HL-60/S4 (cell line): ENCODE measurements around the gene PDE4D.
"Not testable (repeated sequence)": the region's sequence is repeated elsewhere in the genome, so short reads cannot be mapped to it uniquely, and the experiment has no call there.

ENCODE experiments used
- in situ Hi-C: fragments of 300-500 bp; cut with MboI; formaldehyde crosslinking; loops from 2 replicates; pipeline ENCODE4 v1.14.3; 2022; ENCODE audit warnings: low sequenced_read_pairs

The PDE4D gene

DNA sequence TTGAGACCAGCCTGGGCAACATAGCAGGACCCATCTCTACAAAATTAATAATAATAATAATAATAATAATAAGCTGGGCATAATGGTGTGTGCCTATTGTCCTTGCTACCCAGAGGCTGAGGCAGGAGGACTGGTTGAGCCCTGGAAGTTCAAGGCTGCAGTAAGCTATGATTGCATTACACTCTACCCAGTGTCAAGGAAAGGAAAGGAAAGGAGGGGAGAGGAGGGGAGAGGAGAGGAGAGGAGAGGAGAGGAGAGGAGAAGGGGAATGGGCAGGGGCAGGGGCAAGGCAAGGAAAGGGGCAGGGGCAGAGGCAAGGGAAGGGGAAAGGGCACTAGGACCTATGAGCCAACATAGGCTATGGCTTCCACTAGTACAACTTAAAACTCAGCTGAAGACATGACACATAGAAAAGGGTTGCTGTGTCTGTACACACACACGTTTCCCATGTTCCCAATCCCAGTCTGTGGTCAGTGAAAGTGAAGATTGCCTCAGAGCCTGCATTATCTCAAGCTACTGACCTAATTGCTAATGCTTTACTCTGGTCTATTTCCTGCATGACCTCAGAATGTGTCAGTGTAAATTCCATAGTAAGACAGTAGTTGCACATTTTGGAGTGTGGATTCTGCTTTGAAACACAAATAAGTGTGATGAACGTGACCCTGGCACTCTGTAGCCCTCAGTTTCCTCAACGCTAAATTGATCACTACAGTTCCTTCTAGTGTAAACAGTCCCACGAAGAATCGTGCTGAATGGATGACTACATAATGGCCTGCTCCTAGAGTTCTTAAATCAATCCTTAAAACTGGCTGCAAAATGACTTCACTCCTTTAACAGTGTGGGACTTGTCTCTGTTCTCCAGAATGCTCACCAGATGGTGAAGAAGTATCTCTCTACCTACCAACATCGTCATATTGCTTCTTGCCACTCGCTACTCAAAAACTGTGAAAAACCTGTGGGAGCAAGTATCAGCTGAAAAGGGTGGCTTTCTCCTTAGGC is 813.6 kb downstream of the PDE4D start:
- in situ Hi-C loops, result no loop called here

GRCh38 chr5:59071755-59072549 is 821.6 kb downstream of the PDE4D start:
- in situ Hi-C loops, result no loop called here

DNA sequence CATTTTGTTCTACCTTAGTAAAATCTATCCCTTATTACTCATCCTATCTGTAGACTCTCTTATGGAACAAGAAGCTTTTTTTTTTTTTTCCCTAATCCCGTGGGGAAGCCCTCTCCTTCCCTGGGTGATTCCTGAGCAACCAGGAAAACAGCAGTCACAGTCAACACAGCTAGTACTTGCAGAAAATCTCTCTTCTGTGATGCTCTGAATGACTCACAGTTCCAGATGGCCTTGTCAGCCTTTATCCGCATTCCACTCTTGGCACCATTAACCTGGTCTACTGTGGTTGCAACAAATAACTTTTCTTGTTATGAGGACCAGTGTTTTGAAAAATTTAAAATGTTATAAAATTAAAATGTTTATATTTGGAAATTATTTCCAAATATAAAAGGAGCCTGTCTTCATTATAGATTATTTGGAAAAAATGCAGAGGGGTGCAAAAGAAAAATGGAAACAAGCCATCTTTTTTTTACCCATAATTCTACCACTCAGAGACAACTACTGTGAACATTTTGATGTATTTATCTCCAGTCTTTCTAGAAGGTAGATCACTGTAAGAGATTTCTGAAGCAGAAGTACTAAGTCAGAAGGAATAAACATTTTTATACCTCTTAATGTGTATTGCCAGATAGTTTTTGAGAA is 824.0 kb downstream of the PDE4D start:
- in situ Hi-C loops, result no loop called here

DNA sequence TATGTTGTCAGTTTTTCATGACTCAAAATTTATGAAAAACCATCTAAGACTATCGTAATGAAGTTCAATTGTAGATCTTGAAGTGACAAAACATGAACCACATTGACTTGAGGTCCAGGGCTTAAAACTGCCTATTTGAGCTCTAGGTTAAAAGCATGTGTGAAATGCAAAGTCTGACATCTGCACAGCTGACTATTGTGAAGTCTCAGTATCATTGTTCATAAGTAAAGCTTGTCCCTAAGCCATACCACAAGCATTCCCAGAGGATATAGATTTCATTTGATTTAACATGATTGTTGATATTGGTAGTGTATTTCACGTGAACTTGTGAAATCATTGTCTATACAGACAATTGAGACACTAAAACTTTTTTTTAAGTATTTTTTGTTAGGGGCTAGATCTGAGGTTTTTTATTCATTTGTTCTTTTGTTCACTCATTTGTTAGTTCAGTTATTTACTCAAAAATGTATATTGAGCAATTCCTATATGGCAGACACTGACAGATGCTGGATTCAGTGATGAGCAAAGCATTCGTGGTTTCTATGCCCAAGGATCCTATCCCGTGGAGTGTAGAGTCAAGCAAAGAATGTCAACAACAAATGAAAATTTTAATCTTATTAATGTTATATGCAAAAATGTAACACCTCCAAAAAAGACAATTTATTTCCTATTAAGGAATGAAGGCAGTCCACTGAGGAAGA is 825.4 kb downstream of the PDE4D start:
- in situ Hi-C loops, result no loop called here

- in situ Hi-C loops, result no loop called here
These were observed 827.0 kb downstream of the PDE4D start for GRCh38 chr5:59066367-59067163.

DNA sequence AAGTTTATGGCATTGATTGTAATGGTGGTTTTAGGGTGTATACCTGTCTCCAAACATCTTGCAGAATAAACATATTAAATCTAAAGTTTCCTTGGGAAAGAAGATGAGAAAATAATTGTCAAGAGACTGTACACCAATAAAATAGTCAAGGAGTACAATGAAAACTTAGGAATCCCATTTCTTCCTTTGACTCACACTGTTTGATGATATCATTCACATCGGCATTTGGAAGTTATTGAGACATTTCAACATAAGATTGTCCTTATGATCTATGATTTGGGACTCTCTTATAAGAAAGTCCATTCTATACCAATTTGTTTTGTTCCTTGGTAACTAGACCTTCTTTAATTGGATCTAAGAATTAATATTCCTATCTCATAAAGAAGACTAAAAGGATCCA is 828.0 kb downstream of the PDE4D start:
- in situ Hi-C loops, result no loop called here

- in situ Hi-C loops, result no loop called here
These were observed 829.2 kb downstream of the PDE4D start for GRCh38 chr5:59064293-59064692.

GRCh38 chr5:59062986-59063683 is 830.4 kb downstream of the PDE4D start:
- in situ Hi-C loops, result no loop called here

- in situ Hi-C loops, result no loop called here
These were observed 832.1 kb downstream of the PDE4D start for GRCh38 chr5:59061377-59061776.

DNA sequence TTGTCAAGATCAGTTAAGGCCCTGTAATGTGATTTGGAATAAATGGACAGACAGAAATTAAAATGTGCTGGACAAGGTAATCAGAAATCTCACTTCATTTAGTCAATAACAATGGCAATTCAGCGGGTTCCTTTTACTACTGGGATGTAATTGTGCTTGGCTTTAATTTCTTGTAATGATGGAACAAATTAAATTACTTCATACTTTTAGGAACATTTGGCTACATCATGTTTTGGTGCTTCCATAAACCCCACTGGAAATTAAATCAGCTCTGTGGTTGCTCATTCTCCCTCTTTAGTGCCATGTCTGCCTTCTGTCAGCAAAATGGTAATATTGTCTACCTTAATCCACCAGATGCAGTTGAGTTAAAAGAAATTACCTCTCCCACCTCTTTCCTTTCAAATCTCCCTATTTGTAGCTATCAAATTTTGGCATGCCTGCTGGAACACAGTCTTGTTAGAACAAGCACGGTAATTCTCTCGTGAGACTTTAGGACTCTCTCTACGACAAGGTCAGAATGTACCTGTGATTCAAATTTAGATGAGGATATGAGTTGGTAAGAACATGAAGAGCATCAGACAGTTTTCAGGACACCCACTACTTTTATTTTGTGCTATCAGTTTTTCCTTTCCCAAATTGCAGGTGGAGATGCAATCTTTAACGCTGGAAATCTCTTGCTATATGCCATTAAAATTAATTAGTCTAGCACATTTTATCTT is 834.4 kb downstream of the PDE4D start:
- in situ Hi-C loops, result no loop called here

- in situ Hi-C loops, result no loop called here
These were observed 835.3 kb downstream of the PDE4D start for GRCh38 chr5:59058237-59058636.

DNA sequence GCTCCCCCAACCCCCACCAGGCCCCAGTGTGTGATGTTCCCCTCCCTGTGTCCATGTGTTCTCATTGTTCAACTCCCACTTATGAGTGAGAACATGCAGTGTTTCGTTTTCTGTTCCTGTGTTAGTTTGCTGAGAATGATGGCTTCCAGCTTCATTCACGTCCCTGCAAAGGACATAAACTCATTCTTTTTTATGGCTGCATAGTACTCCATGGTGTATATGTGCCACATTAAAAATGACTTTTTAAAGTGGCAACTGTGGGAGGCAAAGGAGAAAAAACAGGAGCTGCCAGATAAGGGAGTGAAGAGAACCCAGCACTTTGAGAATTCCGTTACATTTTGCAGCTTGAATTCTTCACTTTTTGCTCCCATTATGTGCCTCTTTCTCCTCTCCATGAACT is 836.9 kb downstream of the PDE4D start:
- in situ Hi-C loops, result not testable (repeated sequence)

DNA sequence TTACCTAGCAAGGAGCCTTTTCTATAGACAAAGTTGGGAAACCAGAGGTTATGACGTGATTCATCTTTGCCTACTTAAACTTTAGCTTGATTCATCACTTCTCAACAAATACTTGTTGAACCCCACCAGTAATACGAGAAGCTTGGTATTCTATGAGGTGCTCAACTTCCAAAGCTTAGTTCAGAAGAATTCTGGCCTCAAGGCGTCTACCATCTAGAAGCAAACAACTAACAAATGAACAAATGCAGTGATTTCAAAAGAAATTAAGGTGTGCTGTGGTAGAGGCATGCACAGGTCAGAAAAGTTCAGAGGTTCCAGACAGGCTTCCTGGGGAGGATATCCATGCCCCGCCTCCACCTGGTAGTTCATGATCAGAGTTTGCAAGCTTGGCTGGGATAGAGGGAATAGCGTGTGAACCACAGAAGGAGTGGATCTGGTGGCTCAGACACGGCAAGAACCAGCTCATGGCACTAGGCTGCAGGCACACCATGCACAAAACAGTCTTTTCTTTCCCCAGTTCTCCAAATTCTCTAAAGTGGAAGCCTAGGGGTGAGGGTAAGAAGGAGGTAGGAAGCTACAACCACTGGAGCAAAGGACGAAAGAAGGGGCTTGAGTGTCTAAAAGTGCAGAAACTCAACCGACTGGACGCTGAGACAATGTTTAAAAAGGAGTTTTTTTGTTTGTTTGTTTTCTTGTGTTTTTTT is 837.6 kb downstream of the PDE4D start:
- in situ Hi-C loops, result no loop called here

DNA sequence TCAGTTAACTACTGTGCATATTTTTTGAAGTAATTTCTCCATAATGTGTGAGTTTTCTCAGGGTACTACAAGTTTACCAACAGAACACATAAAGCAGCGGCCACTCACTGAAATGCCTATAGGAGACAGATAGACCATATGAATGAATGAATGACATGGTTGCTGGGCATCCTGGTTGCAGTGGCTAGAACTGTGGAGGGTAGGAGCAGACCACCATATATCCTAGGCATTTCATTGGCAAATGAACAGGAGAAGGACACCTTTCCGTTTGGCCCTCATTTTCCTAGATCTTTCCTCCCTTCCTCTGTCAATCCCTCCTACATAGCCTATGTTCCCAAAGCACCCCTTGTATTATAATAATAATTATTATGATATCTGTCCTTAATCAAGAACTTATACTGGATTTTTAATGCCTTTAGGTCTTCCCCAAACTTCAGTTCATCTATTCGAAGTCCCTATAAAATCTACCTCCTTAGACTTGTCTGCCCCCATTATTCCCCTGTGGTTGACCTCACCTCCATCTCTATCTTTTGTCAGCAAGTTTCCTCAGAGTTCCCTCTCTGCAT is 838.5 kb downstream of the PDE4D start:
- in situ Hi-C loops, result no loop called here

GRCh38 chr5:59051951-59052350 is 841.6 kb downstream of the PDE4D start:
- in situ Hi-C loops, result no loop called here

DNA sequence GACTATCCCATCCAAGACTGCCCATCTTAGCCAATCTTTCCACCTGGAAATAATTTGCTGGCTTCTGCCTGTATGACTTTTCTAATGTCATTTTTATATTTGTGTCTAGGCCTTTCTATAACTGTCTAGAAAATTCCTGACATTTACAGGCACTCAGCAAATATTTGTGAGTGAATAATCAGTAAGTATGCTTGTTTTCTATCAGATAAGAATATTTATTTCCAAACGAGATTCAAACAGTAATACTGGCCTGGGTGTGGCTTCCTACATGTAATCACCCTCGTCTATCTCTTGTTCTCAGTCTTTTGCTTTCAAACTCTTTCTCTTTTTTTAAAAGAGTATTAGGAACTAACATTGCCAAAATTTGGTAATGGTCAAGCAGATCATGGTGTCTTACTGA is 844.4 kb downstream of the PDE4D start:
- in situ Hi-C loops, result no loop called here

- in situ Hi-C loops, result no loop called here
These were observed 851.1 kb downstream of the PDE4D start for GRCh38 chr5:59042201-59043055.
